Mucosa of gallbladder (tissue), 1 donor: ENCODE measurements around the gene LURAP1L. TPM values are rescaled to one million over a fixed set of nuclear protein-coding genes. Genes with fewer than 3 reads are reported as not detected.

Experiments
- DNase-seq: peaks from one replicate; pipeline ENCODE4 v3.0.0-alpha.2; 2020; ENCODE audit warnings: low spot score
- total RNA-seq: library from RNA; stranded (reverse); gene quantifications from one replicate; pipeline ENCODE4 v1.2.1, GENCODE V29; 2021
- donor health status: DM: no; HTN: no; CAD: no.

The LURAP1L gene
- total RNA-seq, 1 donor from 2014 or later, result 25.2 TPM

DNA sequence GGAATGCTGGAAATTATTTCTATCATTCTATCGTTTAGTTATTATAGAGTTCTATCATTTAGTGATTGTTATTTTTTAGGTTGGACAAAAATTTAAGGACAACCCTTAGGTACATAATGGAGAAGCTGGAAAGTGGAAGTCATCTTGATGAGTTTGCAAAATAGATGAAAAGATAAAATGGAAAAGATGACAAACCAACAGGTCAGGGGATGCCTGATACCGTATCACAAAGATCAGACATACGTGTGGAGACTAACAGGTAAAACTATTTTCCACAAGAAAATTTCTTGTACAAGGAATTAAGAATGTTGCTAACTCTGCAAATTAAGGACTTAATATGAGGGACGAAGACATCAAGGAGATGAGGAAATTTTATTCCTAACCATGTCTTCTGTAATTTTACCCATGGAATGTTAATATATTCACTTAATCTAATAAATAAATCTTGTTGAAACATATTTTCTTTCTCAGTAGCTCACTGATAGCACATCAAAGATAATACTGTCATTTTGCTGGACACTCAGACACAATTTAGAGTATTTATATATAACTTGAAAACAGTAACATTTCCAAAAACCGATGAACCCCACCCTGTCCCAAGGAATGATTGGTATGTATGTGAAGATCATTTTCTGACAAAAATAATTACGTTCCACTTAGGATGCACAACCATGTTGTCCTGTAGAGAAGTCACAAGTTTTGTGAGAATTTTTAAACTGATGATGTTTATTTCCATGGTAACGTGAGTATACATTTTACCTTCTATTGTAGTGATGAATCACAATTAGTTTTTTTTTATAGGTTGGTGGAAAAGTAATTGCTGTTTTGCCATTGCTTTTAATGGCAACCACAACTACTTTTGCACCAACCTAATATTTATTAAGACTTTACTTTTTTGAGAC lies 2.6 kb downstream of the LURAP1L start:
- no peak for DNase-seq

DNA sequence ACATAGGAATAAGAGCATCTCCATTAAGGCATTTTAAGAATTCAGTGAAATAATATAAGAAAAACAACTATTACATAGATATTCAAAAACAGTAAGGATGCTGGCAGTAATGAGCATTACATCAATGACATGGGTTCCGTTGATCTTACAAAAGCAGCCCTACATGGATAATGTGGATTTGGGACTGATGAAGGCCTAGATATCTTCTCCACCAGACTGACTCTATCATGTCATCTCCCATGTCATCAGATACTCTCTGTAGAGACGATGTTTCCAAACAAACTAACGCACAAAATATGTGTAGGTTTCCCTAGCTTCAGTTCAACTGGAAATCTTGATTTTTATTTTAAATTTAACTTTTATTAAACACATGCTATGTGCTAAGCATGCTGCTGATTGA lies 3.6 kb downstream of the LURAP1L start:
- DNase-seq, result no peak

DNA sequence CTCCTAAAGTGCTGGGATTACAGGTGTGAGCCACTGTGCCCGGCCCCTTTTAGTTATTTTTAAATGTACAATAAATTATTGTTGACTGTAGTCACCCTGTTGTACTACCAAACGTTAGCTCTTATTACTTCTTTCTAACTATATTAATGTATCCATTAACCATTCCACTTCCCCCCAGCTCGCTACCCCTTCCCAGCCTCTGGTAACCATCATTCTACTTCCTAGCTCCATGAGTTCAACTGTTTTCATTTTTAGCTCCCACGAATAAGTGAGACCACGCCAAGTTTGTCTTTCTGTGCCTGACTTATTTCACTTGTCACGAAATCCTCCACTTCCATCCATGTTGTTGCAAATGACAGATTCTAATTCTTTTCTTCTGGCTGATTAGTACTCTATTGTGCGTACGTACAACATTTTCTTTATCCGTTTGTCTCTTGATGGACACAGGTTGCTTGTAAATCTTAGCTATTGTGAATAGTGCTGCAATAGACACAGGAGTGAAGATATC lies 6.5 kb downstream of the LURAP1L start:
- no peak for DNase-seq

DNA sequence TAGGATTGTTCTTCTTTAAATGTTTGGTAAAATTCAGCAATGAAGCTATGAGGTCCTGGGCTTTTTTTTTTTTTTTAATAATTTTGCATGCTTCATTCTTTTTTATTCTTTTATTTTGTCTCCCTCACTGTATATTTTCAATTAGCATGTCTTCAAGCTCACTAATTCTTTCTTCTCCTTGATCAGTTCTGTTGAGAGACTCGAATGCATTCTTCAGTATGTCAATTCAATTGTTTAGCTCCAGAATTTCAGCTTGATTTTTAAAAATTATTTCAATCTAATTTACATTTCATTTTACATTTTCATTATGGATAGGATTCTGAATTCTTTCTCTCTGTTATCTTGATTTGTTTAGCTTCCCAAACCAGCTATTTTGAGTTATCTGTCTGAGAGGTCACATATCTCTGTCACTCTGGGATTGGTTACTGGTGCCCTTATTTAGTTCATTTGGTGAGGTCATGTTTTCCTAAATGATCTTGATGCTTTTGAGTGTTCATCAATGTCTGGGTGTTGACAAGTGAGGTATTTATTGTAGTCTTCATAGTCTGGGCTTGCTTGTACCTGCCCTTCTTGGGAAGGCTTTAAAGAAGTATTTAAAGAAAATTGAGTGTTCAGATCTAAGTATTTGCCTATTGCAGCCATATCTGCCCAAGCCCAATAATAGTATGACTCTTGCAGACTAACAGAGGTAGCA lies 9.1 kb downstream of the LURAP1L start:
- DNase-seq, result no peak

DNA sequence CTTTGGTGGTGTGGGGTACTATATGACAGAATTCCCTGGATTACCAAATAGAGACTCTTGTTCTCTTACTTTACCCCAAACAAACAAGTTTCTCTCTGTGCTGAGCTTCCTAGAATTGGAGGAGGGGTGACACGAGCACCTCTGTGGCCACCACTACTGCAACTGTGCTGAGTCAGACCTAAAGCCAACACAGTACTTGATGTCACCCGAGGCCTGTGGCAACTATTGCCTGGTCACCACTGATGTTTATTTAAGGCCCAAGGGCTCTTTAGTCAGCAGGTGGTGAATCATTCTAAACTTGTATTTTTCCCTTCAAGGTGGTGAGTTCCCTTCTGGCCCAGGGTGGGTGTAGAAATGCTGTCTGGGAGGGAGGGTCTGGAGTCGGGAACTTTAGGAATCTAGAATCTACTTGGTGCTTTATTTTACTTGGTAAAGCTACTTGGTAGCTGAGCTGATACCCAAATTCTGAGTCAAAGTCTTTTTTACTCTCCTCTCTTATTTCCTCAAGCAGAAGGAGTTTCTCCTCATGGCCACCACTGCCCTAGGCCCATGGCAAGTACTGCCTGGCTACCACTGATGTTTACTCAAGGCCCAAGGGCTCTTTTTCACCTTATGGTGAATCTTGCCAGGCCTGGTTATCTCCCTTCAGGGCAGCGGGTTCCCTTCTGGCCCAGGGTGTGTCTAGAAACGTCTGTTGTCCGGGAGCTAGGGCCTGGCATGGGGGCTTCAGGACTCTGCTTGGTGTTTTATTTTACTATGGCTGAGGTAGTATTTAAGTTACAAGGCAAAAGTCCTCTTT lies 9.8 kb downstream of the LURAP1L start:
- peak; percentile 65 for DNase-seq

DNA sequence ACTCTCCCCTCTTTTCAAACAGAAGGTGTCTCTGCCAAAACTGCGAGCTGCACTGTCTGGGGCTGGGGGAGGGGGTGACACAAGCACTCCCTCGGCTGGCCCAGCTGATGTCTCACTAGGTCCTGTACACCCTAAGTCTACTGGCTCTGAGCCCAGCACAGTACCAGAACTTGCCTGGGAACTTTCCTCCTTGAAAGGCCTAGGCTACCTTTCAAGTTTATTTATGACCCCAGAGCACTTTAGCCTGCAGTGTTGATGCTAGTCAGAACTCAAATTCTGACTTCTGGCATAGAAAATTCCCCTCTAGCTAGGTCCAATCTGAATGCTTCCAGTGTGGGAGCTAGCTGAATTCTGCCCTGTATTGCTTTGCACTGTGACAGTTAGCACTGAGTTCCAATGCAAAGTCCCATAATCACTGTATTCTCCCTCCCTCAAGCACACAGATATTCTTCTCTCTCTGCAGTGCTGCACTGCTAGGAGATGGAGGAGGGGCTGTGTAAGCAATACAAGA lies 10.5 kb downstream of the LURAP1L start:
- peak; percentile 65 for DNase-seq

DNA sequence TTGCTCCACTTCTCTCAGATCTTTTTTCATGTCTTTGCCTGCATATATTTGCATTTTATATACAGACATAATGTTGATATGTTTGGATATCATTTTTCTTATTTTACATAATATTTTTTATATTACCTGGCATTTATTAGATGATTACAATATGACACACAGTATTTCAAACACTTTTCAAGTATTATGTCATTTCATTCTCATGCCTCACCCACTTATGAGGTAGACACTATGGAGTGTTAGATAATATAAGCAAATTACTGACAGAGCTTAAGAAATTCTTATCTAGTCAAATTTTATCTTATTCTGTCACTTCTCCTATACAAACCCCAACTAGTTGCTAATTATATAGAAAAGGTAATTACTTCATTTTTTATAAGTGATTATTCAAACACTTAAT lies 11.1 kb downstream of the LURAP1L start:
- no peak for DNase-seq

DNA sequence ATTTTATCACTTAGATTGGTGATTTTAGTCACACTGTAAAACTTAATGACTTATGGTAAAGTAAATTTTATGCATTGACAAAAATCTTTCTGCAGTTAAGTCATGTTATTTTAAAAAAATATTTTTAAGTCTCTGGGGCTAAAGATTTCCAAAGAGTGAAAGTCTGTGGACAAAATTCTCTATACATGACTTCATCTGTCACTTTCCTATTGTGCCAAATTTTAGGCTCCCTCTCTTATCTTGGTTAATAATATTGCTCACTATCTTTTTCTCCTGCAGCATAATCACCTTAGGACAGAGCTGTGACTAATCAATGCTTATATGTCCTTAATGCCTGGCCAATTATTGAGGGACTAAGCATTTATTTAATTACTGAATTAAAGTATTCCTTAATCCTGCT lies 15.2 kb downstream of the LURAP1L start:
- no peak for DNase-seq

DNA sequence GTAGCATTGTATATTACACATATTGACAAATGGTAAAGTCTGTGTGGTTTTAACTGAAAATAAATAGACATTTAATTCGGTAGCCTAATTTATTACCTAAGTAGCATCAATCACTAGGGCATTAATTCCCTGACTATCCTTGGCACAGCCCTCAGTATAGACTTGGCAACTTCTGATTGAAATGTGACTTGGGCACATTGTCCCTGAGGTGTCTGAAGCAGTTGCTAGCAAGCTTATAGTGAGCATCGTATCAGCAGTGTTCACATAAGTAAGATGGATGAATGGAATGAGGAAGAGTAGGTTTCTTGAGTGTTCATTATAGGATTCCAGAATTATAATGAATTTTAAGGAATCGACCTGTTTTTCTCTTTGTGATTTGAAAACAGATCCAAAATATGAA lies 16.1 kb downstream of the LURAP1L start:
- DNase-seq, result no peak

DNA sequence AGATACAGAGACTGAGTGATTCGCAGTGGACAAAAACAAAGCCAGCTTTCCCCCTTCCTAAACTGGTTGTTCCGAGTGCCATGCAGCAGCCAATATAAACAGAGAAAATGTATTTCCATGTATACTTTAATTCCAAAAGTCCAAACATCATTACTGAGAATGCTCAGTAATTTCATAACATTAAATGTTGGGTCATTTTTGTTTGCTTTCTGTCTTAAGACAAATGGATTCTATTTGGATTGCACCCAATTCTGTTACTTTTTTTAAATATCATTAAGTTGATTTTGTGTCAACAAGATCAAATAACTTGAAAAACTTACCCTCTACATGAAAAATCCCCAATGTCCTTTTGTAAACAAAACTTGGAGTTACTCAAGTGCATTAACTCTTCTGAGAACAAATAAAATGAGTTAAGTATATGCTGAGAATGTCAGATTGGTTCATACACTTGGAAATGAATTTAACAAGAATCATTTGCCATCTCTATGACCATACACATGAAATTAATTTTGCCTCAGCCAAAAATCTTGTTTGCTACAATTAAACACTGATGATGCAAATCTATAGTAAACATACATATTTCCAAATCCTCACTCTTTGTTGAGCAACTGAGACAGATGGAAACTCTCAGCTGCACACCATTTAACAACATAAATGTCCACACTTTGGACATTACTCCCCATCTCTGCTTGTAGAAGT lies 19.4 kb downstream of the LURAP1L start:
- no peak for DNase-seq

DNA sequence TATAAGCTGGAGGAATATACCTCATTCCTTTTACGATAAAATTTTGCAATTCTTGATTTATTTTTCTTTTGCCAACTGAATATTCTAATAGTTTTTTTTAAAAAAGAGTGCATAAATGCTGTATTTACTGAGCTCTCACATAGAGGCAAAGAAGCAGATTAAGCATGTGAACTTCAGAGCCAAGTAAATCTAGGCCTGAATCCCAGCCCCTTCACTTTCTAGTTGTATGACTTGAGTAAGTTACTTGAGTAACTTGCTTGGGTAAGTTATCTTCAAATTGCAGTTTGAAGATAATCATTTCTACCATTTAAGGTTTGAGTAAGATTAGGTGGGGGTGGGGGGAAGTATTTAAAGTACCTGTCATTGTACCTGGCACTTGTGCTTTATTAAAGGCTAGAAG lies 21.8 kb downstream of the LURAP1L start:
- no peak for DNase-seq

DNA sequence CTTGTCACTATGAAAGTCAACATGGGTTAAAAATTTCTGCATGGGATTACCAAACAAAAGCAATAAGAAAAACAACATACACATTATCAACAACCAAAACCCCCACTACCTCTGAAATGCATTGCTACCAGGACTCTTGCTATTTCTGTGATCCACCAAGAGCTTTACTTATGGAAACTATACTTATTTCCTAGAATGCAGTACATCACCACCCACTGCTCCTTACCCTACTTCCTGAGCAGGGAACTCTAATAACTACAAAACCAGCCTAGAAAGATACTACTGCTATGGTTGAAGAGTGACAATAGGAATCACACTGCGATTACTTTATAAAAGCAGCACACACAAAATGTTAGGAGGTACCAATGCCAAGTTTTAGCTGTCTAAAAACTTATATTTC lies 22.2 kb downstream of the LURAP1L start:
- DNase-seq, result no peak

DNA sequence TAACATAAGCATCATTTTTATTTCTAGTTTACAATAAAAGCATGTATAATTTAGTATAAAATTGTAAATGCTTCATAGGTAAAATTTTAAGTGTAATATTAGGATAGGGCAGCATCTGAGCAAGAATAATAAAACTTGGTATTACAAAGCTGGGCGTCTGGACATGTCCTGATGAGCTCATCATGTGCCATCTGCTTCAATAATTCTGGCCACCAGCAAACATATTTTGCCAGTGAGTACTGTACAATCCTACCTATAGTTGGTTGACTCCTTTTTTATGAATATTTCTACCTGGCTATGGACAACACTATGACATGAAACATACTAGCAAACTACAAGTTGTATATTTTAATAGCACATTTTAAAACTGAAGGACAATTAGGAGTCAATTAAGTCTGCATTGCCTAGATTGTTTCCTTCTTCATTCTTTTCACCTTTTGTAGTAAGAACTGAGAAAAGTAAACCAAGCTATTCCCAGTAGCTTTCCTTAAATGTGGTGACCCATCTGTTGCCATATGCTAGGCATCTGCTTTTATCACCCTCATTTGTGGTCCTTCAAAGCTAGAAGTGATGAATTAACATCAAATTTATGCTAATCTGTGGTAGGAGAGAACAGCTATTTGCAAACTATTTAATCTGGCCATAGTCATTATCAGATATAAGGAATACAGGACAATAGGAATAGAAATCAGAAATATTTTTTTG lies 23.4 kb downstream of the LURAP1L start:
- DNase-seq, result no peak

DNA sequence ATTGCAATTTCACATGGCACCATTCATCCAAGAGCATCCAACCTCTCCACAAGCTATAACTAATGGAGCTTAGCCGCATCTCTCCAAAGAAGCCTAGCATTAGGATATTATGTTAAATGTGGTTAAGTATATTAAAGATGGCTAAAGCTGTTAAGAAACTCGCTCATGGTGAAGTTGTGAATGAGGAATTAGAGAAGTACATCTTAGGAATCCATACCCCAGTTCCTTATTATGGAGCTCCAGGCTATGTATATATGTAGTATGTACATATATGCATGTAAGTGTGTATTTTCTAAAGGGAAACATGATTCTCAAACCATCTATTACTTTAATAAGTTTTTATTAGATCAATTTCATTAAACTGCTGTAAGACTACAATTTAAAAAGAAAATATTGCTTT lies 26.4 kb downstream of the LURAP1L start:
- no peak for DNase-seq

DNA sequence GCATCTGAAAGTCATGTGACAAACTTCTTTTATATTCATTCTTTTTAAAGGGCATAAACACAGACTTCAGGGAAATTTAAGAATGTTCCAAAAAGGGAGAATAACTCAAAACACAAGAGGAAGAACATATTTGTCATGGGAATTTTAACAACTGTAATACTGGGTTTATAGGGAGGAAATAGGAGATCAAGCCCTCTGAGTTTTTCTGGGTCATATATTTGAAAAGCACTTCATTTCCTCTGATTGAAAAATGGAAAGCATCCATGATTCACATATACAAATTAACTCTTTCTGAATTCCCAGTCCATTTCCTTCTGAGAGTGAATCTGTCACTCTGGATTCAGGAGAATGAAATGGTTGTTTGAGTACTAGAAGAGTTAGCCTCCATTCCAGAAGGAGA lies 26.8 kb downstream of the LURAP1L start:
- no peak for DNase-seq

DNA sequence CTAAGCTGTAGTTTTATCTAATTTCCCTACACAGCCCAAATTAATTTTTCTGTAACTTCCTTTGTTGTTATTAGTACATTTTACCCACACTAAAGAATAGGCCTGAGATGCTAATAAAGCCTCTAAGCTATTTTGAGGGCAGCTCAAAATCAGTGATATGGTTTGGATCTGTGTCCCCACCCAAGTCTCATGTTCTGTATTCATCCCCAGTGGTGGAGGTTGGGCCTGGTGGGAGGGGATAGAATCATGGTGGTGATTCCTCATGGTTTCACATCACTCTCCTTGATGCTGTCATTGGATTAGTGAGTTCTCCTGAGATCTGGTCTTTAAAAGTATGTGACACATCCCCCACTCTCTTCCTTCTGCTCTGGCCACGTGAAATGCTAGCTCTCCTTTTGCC lies 27.3 kb downstream of the LURAP1L start:
- no peak for DNase-seq

DNA sequence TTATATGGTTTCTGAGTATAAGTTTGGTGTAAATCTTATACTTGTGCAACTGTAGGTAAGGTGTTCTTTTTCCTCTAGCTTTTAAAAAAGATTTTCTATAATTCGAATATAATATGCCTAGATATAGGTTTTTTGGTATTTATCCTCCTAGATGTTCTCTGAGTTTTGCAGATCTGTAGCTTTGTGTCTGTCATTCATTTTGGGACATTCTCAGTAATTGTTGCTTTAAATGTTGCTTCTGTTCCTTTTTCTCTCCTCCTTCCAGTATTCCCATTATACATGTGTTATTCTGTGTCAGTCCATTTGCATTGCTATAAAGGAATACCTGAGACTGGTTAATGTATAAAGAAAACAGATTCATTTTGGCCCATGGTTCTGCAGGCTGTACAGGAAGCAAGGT lies 33.7 kb downstream of the LURAP1L start:
- DNase-seq, result no peak

DNA sequence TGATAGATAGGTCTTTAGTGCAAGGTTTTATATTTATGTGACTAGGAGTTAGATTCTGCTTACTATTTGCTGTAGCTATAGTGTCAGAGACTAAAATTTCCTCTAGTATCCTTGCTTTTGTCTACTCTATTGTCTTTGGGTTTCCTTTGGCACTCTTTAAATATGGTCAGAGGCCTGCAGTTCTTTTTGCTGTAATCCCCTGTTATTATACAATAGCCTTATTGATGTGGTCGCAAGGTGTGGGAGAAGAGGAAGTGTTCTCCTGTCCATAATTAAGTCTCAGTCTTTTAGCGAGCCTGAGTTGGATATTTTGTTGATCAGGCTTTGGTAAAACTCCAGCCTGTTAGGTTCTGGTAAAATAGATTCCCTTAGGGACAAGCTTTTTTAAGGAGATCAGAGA lies 34.9 kb downstream of the LURAP1L start:
- DNase-seq, result no peak

DNA sequence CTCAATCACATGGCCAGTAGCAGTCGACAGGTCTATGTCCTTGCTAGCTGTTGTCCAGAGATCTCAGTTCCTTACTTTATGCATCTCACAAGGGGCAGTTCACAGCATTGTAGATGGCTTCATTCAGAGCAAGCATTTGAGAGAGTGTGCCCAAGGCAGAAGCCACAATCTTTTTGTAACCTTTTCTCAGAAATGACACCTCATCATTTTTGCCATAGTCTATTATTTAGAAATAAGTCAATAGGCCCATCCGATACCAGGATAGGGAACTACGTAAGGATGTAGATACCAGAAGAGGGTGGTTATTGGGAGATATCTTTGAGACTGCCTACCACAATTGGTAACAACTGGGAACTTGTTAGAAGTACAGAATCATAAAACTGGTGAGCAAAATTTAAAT lies 37.1 kb downstream of the LURAP1L start:
- DNase-seq, result no peak

DNA sequence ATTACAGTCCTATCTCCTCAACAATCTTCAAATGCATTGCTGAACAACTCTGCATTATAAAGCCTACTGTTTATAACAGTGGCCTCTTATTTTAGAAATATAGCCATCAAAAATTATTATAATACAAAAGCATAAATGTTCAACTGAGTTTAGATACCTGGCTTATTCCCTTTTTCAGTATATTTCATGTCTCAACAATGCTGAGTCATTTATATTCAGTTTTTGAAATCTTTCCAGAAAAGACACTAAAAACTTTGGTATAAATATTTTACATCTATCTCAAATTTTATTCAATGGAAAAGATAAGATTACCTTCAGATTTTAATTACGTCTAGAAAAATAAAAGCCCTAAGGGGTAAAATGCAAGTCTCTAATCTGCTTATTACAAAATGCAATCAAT lies 37.9 kb downstream of the LURAP1L start:
- no peak for DNase-seq

DNA sequence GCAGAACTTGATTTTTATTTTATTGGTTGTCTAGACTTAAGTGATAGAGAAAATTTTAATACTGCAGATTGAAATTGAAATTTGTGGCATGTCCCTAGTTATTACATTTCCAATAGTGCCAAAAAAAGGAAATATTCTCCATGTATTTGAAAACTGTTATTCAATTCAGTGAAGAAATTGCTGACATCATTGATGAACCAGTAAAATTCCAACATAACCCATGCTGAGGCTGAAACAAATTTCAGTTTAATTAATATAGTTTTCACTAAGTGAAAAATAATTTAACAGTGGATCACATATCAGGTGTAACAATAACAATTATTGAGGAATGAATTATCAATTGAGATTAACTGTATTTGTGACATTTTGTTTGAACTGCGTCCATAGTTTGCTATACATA lies 38.7 kb downstream of the LURAP1L start:
- no peak for DNase-seq
